Fibroblast of skin of left quadriceps (primary cell): ENCODE data around the gene TSTD2.
"Not testable (repeated sequence)": the region's sequence is repeated elsewhere in the genome, so short reads cannot be mapped to it uniquely, and the experiment has no call there.

Source experiments
- DNase-seq, 2 experiments: peaks; one replicate each; pipeline ENCODE4 v3.0.0-alpha.2; 2013; ENCODE audit warnings: low read depth in 2 of 2

TSTD2 gene

DNA sequence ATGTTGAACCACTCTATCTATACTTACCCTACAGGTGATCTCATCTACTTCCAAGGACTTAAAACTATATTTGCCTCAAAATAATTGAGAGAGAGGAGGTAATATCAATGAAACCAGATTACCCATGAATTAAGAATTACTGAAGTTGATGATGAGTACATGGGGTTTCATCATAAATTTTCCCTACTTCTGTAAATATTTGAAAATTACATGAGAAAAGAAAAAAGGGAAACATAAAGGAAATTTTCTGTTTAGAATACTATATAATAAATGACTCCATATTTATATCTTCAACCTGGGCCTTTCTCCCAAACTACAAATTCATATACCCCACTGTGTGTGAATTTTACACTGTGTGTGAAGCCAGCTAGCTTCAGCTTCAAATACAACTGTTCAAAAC is 2.6 kb downstream of the TSTD2 start:
- no peak for DNase-seq

DNA sequence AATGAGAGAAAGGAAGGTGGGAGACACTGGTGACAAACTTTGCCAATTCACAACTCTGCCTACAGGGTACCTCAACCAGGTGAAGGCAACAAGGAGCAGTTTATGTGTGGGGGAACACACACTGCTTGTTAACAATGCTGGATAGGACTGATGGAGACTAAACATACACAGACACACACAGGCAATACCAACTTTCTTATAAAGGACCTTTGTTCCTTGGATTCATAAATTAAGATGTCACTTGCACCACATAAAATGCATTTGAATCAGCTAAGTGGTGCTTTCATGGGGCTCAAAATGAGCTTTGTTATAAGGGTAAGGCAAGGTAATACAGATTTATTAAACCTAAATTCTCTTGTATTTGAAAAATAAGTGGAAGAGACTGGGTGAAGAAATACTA is 4.0 kb downstream of the TSTD2 start:
- no peak for DNase-seq

DNA sequence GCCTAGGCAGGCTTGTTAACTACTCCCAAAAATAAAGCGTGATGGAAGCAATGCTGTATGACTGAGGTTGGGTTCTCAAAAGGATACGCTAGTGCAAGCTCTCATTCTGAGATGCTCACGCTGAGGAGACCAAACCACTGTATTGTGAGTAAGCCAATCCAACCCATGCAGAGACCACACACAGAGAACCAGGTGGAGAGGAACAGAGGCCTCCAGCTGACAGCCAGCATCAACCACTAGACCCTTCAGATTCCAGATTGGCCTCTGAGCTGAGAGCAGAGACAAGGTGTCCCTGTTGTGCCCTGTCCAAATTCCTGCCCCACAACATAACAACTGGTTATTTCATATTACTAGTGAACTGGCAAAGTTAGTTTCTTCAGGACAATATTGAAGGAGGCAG is 4.5 kb downstream of the TSTD2 start:
- no peak for DNase-seq

DNA sequence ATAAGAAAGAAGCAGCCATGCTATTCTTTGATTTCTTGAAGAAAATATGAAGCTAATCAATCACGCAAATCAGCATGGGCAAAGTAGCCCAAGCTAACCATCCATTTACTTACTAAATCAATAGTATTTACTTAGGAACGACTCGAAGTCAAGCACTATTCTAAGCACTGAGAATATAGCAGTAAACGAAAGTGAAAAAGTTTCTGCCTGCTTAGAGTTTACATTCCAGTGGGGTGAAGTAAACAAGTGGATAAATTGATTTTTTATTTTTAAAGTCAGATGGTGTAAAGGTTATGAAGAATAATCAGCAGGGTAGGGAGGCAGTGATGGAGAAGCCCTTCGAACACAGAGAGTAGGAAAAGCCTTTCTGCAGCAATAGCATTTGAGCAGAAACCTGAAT is 5.5 kb downstream of the TSTD2 start:
- DNase-seq, result no peak

DNA sequence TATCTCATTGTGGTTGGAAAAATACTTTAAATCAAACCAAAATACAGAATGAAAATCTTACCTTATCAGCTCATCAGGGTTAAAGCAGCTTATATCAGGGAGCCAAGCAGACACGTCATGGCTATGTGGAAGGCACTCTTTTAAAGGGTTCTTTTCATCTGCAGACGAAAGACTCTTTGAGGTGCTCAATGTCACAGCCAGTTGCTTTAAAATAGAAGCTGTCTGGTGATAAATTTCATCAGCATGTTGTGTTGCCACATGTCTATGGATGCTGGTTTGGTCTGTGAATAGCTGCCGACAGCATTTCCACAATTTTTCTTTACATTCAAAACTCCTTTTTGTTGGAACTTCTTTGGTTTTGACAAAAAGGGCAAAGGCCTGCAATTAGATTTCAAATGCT is 7.5 kb downstream of the TSTD2 start:
- no peak for DNase-seq

DNA sequence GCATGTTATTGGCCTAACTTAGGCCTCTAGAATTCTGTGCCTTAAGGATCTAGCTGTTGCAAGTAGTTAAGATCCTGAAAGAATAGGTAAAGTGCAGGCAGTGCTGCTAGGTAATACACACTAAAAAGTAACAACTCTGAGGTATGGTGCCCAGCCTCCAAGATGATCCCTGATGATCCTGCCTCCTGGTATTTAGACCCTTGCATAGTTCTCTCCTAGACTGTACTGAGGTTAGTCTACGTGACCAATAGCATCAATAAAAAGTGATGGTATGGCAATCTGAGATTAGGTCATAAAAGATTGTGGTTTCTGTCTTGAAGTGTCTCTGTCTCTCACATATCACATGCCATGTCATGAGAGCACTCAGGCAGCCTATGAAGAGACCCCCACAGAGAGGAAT is 9.2 kb downstream of the TSTD2 start:
- DNase-seq, result no peak

DNA sequence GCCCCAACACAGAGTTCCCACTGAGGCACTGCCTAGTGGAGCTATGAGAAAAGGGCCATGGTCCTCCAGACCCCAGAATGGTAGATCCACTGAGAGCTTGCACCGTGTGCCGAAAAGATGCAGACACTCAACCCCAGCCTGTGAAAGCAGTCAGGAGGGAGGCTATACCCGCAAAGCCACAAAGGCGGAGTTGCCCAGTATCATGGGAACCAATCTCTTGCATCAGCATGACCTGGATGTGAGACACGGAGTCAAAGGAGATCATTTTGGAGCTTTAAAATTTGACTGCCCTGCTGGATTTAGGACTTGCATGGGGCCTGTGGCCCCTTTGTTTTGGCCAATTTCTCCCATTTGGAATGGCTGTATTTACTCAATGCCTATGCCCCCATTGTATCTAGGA is 10.7 kb downstream of the TSTD2 start:
- DNase-seq, result not testable (repeated sequence)

DNA sequence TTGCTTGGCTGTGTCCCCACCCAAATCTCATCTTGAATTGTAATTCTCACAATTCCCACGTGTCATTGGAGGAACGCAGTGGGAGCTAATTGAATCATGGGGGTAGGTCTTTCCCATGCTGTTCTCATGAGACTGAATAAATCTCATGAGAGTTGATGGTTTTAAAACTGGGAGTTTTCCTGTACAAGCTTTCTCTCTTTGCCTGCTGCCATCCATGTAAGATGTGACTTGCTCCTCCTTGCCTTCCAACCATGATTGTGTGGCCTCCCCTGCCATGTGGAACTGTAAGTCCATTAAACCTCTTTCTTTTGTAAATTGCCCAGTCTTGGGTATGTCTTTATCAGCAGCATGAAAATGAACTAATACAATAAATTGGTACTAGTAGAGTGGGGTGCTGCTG is 13.1 kb downstream of the TSTD2 start:
- not testable (repeated sequence) for DNase-seq

DNA sequence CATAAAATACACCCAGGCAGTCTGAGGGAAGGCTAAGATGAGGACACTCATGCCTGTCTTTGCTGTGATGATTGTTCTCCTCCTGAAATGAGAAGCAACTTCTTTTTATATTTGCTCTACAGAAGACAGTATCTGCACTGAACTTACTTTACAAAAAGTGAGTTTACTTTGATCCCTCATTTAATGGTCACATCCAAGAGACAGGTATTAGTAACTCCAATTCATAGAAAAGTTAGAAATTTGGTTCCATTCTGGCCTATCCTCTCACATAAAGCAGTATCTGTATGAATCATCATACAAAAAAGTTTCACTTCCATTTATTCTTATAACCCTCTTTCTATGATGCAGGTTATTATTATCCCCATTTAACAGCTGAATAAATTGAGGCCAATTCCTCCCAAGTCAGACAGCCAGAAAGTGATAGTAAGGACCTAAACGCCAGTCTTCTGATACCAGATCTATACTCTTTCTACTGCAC is 15.2 kb downstream of the TSTD2 start:
- DNase-seq, result no peak

DNA sequence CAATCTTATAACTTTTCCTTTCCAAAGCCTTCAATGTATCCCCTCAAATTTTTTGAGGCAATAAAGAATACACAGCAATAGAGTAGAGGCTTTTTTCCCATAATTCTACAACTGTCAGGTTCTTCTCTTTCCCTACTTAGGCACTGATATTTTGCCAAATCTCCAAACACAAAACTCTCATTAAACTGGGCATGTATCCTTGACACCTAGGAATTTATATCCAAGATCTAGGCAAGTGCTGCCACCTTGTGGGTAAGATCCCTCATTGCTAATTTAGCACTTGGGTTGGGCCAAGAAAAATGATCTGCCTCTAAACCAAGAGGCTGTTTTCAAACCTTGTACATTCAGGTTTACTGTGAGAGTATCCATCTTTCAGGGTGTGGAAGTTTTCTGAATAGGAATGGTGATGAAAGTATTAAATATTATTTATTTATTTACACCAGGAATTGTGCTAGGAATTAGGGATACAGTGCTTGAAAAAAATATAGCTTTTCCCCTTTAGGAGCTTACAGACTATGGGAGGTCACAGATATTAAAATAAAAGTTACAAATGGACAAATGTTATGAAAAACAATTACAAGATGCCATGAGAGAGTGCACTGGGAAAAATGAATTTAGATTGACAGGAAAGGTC is 17.6 kb downstream of the TSTD2 start:
- peak; percentile 24 for DNase-seq

DNA sequence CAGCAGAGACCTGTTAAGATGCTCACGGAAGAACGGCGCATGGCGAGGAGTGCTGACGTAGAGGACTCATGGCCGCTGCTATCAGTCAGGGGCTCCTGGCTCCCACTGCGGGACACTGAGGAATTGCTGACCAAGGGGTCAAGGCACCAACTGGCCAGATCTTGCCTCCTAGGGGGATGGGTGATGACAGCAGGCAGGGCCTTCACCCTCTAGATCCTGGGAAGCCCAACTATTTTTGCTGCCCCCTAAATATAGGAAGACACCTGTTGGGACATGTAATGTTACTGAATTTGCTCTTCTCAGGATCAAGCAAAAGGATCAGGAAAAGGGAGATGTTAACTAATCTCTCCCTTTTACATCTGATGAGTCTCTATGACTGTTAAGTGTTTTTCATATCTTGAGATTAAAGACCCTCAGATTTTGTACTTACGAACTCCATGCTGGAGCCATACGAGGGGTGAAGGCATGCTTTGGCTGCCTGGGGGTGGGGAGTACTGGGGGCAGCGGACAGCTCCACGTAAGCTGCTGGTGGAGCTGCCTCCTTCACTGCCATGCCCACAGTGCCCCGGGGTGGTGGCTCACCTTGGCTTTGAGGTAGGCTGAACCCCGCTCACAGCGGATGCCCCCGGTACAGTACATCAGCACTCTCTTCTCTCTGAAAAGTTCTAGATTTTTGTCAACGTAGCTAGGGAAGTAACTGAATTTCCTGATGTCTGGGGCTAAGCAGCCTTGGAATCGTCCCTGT is 28.1 kb downstream of the TSTD2 start:
- DNase-seq, result no peak

DNA sequence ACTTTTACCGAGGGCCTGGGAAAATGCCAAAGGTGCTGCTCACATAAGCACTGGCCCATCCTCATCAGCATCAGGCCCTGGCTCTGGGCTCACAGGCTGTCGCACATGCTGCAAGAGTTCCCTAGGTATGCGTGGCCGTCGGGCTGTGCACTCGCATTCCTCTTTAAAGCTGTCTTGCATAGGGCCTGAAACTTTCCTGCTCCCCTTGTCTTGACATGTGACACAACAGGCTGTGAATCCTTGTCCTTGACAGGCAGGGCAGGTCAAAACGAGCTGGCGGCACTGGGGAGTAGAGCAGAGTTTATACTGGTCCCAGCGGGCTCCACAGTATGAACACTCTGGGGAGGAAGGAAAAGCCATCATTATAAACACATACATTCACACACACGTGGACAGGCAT is 30.7 kb downstream of the TSTD2 start:
- DNase-seq, result no peak

DNA sequence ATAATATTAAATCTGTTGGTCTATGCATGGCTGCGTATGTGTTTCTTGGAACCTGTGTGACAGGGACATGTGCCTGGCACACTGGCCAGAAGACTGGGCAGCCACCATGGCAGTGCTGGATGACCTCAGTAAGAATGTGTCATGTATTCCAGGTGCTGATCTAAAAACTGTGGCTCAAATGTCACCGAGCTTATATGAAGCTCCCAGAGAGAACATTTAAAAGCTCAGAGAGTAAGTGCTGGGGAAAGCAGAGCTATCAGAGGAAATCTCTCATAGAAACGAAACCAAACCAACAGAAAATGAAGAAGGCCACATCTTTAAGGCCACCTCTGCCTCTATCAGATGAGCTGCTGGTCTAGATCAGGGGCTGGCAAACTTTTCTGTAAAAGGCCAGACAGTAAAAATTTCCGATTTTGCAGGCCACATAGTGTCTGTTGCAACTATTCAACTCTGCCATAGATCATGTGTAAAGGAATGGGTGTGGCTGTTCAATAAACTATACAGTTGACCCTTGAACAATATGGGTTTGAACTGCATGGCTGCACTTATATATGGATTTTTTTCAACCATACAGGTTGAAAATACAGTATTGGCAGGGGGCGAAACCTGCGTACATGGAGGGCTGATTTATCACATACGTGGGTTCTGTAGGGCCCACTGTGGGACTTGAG is 31.8 kb downstream of the TSTD2 start:
- DNase-seq, result no peak

DNA sequence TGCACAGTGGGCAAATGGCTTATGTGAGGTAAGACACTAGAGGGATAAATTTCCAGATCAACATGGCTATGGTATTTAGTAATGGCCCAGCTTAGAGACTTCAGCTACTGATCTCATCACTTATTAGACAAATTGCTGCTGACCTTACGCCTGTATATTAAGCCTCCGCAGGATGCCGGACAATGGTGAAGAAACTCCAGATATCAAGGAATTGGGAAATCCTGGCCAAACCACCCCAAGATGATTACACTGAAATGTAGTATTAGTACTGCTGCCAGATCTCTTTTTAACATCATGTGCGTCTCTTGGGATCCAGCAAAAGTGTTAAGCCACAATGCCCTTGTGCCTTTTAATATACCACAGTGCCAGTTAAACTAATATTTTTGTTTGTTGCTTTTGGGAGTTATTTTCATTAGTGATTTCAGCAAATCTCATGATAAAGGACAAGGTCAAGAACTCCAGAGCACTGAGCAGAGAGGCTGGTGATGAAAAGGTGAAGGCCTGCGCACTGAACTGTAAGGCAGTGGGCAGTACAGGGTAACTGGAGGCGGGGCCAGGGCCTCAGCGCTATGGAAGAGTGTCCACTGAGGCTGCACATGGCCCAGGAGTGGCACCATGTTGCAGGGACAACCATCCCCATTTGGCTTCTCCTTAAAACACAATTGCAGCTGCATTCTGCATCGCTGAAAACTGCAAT is 32.5 kb downstream of the TSTD2 start:
- no peak for DNase-seq

DNA sequence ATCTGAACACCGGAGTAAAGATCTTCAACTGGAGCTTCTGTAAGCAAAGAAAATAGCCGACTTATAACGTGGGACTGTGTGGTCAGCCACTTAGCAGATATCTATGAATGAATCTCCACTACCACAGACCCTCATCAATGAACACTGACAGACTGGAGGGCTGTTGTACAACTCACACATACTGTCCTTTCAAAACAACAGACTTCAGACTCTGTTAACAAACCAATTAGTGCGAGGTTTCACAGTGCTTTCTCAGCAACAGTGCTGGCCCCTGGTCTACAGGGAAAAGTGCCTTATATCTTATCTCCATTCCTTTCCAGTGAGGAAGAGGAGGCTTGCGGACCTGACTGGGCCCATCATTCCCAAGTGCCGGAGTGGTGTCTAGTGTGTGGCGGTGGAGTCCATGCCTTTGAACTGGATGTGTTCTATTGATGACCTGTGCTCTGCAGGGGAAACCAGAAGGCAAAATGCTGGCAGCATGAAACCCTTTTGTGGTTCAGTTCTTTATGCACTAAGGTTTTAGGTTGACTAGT is 33.8 kb downstream of the TSTD2 start:
- no peak for DNase-seq

DNA sequence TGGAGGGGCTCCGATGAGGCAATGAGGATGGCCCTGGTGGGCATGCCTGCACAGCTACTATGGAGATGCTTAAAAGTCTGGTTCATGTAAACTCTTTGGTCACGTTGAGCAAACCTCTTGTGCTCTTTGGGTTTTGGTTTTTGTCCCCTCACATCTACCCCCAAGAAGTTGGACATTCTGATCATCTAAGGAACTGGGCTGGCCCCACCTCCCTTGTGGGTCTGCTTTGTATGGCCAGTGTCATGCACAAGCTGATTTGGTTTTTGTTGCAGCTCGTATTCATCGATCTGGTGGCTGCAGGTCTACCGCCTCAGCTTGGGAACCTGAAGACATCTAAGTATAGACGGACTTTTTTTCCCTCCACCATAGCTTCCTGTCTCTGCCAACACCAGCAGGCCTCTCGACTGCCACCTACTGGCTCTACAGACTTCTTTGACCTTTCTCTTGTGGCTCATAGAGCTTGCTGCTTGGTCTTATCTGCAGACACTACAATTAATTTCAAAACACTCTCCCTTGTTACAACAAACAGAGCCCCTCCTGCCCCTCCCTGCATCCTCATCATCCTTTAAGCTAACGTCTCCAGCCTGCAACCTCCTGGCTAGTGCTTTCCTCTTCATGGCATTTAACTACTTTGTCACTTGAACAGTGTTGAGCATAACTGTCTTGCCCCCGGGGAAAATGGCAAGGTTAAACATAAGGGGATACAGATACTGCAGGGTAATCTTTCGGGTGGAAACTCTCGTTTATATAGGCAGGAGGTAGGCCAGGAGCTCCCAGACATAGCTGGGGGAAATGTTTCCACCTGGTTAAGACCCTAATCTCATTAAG is 34.5 kb downstream of the TSTD2 start:
- DNase-seq, result peak; percentile 42

DNA sequence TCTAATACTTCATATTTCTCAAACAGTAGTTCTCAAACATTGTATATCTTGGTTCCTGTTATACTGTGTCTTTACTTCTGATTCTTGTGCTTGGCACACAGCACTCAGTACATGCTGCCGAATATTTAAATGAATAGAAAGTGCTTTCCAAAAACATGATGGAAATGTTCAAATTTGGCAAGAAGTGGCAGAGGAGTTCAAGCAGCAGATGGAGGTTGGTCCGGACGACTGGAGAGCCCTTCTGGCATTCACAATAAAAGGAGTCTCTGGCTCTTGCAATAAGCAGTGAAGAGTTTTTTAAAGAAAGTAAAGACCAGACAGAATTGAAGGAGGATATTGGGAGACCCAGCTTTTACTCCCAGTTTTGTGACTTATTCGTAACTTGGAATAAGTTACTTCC is 36.3 kb downstream of the TSTD2 start:
- DNase-seq, result no peak

DNA sequence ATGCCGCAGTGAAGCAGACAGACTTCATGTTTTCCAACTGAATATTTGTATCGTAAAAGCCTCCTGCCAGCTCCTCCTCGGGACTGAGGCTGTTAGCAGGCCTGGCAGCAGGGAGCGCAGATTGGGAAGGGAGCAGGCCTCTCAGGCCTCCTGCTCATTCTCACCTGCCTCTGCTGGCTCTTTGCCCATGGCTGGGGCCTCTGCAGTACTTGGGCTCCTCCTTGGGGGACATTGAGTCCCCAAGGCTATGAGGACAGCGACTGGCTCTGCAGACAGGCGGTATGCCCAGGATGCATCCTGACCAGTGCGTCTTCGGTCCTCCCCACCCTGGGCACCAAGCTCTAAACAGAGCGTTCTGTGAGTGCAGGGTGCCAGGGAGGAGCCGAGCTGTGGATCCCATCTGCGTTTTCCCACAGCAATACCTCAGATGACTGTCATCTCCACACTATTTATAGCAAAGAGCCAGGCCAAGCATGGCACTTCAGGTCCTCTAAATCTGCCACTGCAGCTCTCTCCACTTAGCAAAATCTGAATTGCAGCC is 38.7 kb downstream of the TSTD2 start:
- no peak for DNase-seq

DNA sequence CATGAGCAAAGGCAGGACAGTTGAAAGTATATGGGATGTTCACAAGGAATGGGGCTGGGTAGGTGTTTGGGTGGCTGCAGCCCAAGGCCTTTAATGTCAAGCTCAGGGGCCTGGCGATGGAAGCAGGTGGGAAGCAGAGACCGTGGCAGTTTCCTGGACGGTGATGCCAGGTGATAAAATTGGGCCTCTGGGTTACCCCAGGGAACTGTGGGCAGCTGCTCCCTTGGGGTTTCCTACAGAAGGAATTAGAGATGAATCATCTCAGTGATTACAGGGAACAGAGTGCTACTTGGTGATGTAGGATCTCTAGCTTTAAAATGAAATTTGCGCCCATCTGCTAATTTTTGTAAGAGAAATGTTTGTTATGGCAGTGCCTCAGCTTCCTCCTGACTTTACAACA is 39.2 kb downstream of the TSTD2 start:
- DNase-seq, result no peak

DNA sequence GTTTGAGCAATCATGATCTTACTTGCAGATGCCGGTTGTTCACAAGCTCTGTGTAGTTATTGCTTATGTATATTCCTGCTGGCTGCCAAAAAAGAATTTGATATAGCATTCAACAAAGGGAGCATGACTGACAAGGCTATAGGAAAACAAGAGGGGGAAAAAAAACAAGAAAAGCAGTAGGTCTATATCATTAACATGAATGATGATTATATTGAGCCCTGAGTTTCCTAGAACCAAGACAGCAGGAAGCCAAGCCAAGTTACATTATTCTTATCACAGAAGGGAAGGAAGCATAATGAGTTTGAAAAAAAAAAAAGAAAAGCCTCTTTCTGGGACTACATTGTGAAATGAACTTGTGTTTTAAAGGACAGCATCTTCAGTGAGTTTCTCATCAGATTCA is 41.0 kb downstream of the TSTD2 start:
- no peak for DNase-seq

DNA sequence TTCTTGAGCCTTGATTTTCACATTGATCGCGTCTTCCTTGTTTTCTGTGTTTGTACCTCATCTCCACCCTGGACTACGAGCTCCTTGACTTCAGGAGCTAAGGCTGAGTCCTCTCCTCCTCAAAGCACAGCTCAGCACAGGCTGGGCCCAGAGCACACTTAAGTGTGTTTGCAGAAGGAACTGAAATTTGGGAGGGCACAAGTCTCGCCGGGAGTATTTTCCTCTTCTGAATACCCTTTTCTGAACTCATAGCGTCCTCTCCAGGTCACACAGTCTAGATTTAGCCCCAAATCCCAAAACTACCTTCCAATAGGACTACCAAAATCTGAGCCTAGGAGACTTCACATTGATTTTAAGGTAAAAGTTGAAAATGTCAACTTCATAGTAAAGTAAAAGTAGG is 41.6 kb downstream of the TSTD2 start:
- no peak for DNase-seq
